ENCODE results near the gene ZGRF1. TPM values are rescaled to one million over a fixed set of nuclear protein-coding genes. Genes with fewer than 3 reads are reported as not detected.
"Not testable (repeated sequence)": the region's sequence is repeated elsewhere in the genome, so short reads cannot be mapped to it uniquely, and the experiment has no call there.

The ZGRF1 gene
- total RNA-seq, 2 donors from 2014 or later: 3.4 to 11.4 TPM

GRCh38 chr4:112647785-112648184, 11.1 kb upstream of the ZGRF1 start:
- no peak overlapping the region for H3K4me3 ChIP-seq
- intact Hi-C loops (cut with DNase I): no loop called here
- TF ChIP-seq CTCF (IDR thresholded peaks at IDR 0.05): no peak
- peaks cover 27% of the 10 kb centered on the region for H3K36me3 ChIP-seq
- H3K27me3 ChIP-seq: no peaks in the 10 kb centered on the region
- H3K27ac ChIP-seq: no peak overlapping the region
- no peaks in the 10 kb centered on the region for H3K4me1 ChIP-seq
- H3K9ac ChIP-seq (ENCODE audit: low read depth in 2 of 2, low read length in 2 of 2): no peak overlapping the region
- no peaks in the 10 kb centered on the region for H3K9me3 ChIP-seq
- no peak for DNase-seq

DNA sequence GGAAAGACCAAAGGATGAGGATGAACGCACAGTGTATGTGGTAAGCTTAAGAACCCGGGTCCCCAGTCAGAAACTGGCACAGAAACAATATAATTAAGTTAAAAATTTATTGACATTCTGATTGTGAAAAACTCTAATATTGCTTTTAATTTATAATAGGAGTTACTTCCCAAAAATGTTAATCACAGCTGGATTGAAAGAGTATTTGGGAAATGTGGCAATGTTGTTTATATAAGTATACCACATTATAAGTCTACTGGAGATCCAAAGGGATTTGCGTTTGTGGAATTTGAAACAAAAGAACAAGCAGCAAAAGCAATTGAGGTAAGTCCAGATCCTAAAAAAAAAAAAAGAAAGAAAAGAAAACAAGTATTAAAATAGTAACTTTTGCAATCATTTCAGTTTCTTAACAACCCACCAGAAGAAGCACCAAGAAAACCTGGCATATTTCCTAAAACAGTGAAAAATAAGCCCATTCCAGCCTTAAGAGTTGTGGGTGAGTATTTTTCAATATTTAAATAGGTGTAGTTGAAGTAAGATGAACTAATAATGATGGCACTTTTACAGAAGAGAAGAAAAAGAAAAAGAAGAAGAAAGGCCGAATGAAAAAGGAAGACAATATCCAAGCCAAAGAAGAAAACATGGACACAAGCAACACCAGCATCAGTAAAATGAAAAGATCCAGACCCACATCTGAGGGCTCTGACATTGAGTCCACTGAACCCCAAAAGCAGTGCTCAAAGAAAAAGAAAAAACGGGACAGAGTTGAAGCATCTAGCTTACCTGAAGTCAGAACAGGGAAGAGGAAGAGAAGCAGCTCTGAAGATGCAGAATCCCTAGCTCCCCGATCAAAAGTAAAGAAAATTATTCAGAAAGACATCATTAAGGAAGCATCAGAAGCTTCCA, 10.2 kb upstream of the ZGRF1 start:
- intact Hi-C loops (cut with DNase I): no loop called here
- Histone ChIP-seq H3K4me1 (no peaks in the 10 kb centered on the region), H3K27me3 (no peaks in the 10 kb centered on the region), H3K4me3 (no peak overlapping the region), H3K27ac (no peak overlapping the region), H3K9ac (ENCODE audit: low read depth in 2 of 2, low read length in 2 of 2) (no peak overlapping the region), H3K9me3 (no peaks in the 10 kb centered on the region), H3K36me3 (peaks cover 27% of the 10 kb centered on the region)
- no peak for TF ChIP-seq CTCF (IDR thresholded peaks at IDR 0.05)
- DNase-seq: no peak

GRCh38 chr4:112645541-112646329, 9.0 kb upstream of the ZGRF1 start:
- Histone ChIP-seq H3K9me3 (no peaks in the 10 kb centered on the region), H3K36me3 (peaks cover 19% of the 10 kb centered on the region), H3K4me3 (no peak overlapping the region), H3K4me1 (no peaks in the 10 kb centered on the region), H3K9ac (ENCODE audit: low read depth in 2 of 2, low read length in 2 of 2) (no peak overlapping the region), H3K27ac (no peak overlapping the region), H3K27me3 (no peaks in the 10 kb centered on the region)
- no peak for TF ChIP-seq CTCF (IDR thresholded peaks at IDR 0.05)
- intact Hi-C loops (cut with DNase I): no loop called here
- DNase-seq: no peak

- H3K9me3 ChIP-seq; intact Hi-C loops (cut with DNase I); H3K9ac ChIP-seq (ENCODE audit: low read depth in 2 of 2, low read length in 2 of 2); DNase-seq; H3K27me3 ChIP-seq; H3K4me3 ChIP-seq; H3K4me1 ChIP-seq; H3K27ac ChIP-seq: not testable (repeated sequence)
- H3K36me3 ChIP-seq: peaks cover 19% of the 10 kb centered on the region
Observed at GRCh38 chr4:112644595-112645535, 8.2 kb upstream of the ZGRF1 start.

DNA sequence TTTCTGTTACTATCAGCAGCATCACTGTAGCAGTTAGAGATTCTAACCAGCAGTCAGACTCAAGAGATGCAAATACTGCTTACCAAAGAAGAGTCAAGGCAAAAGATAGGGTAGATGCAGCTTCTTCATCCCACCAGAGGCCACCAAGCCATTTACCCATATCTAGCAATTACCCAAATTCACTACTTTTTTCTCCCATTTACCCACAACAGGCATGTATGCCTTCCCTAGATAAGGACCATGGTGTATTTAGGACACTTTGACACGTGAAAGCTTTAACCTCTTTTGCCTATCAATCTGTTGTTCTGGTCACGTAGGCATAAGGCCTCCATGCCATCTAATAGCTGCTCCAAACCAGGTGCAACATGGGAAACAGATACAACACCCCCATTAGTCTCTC, 5.8 kb upstream of the ZGRF1 start:
- H3K9ac ChIP-seq (ENCODE audit: low read depth in 2 of 2, low read length in 2 of 2): no peak overlapping the region
- no peaks in the 10 kb centered on the region for H3K9me3 ChIP-seq
- H3K36me3 ChIP-seq: peaks cover 12% of the 10 kb centered on the region
- DNase-seq: no peak
- no peak overlapping the region for H3K27ac ChIP-seq
- H3K27me3 ChIP-seq: no peaks in the 10 kb centered on the region
- no peaks in the 10 kb centered on the region for H3K4me1 ChIP-seq
- intact Hi-C loops (cut with DNase I): no loop called here
- no peak overlapping the region for H3K4me3 ChIP-seq
- no peak for TF ChIP-seq CTCF (IDR thresholded peaks at IDR 0.05)
